HCT116 (cell line): ENCODE results near the gene FRMD3.

Experiments used
- CTCF ChIP-seq, 3 experiments: fragments of 200-600 bp in 1 of 3; sonication (generic) in 1 of 3; IDR thresholded peaks in 2 of 3; conservative IDR thresholded peaks in 1 of 3; 2 replicates each; pipeline ENCODE4 v1.5.1; 2012 to 2017; ENCODE audit warnings: low read depth in 2 of 3, low read length in 2 of 3, antibody characterized with exemption in 1 of 3, borderline replicate concordance in 1 of 3, control low read depth in 1 of 3, mild to moderate bottlenecking in 1 of 3, mixed read lengths in 1 of 3, mixed run types in 1 of 3, moderate library complexity in 1 of 3; ENCODE audit not compliant: insufficient read depth in 1 of 3
- EZH2 ChIP-seq: fragments of 200-600 bp; sonication (generic); IDR thresholded peaks from 2 replicates; pipeline ENCODE4 v1.6.1; 2017; ENCODE audit warnings: antibody characterized with exemption, mixed run types
- EZH2phosphoT487 ChIP-seq: fragments of 200-600 bp; IDR thresholded peaks from 2 replicates; pipeline ENCODE4 v1.6.1; 2018; ENCODE audit warnings: antibody characterized with exemption, borderline replicate concordance
- POLR2A ChIP-seq: IDR thresholded peaks from 2 replicates; pipeline ENCODE4 v1.7.0; 2011; ENCODE audit warnings: borderline replicate concordance; ENCODE audit not compliant: insufficient read depth, insufficient read length; ENCODE audit errors: extremely low read depth
- POLR2AphosphoS5 ChIP-seq: IDR thresholded peaks from 2 replicates; pipeline ENCODE4 v1.6.1; 2011; ENCODE audit warnings: mild to moderate bottlenecking, low read depth, low read length, moderate library complexity

DNA sequence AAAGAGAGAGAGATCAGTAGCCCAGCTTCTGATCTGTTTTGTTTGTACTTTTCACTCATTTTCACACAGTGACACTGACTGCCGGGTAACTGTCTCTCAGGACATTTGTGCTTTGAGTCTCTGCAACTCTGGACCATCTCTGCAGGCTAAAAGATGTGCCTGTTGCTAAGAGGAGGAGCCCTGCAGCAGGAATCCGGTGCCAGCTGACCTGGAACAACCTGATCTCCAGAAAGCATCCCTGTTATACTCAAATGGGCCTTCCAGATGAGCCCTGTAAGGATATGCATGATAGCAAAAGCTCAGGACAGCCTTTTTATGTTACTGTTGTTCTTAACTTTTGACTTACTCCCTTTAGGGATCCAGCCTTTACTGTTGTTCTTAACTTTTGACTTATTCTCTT lies 304.6 kb downstream of the FRMD3 start:
- no peak for TF ChIP-seq EZH2
- no peak for TF ChIP-seq EZH2phosphoT487
- TF ChIP-seq CTCF (IDR thresholded peaks at IDR 0.05 in 2 of 3, conservative IDR thresholded peaks at IDR 0.05 in 1 of 3; ENCODE audit: borderline replicate concordance in 1 of 3, insufficient read depth in 1 of 3, low read depth in 2 of 3, low read length in 2 of 3): no peak
- TF ChIP-seq POLR2A: no peak
- no peak for TF ChIP-seq POLR2AphosphoS5
